Calu3 (cell line): ENCODE results near the gene SPDYA. TPM values are rescaled to one million over a fixed set of nuclear protein-coding genes. Genes with fewer than 3 reads are reported as not detected.

Experiments used
- BruUV-seq: library from RNA; stranded (reverse); fragments of 400-500 nt; replicated peaks from 2 replicates; lab custom pipeline; 2021; lab: Mats Ljungman, UMichigan
- CTCF ChIA-PET: fragments of 300-600 bp; sonication (Branson Sonifier 250); formaldehyde crosslinking; loops from one replicate; lab custom pipeline; 2022; ENCODE audit warnings: antibody characterized with exemption; lab: Charles Lee
- DNase-seq: peaks from one replicate; pipeline ENCODE4 v3.0.0; 2022
- H3K27ac Mint-ChIP-seq: one replicate; pipeline ENCODE4 v1.8.0; 2022; ENCODE audit warnings: mixed read lengths; ENCODE audit not compliant: unreplicated experiment
- H3K27me3 Mint-ChIP-seq: one replicate; pipeline ENCODE4 v1.8.0; 2022; ENCODE audit warnings: mixed read lengths; ENCODE audit not compliant: unreplicated experiment
- H3K36me3 Mint-ChIP-seq: one replicate; pipeline ENCODE4 v1.8.0; 2022; ENCODE audit warnings: mild to moderate bottlenecking, moderate library complexity, mixed read lengths; ENCODE audit not compliant: insufficient read depth, unreplicated experiment
- H3K4me1 Mint-ChIP-seq: one replicate; pipeline ENCODE4 v1.8.0; 2022; ENCODE audit warnings: mild to moderate bottlenecking, low read depth, mixed read lengths; ENCODE audit not compliant: unreplicated experiment
- H3K4me3 Mint-ChIP-seq: one replicate; pipeline ENCODE4 v1.8.0; 2022; ENCODE audit warnings: mild to moderate bottlenecking, low read depth, moderate library complexity, mixed read lengths; ENCODE audit not compliant: unreplicated experiment
- H3K9me3 Mint-ChIP-seq: one replicate; pipeline ENCODE4 v1.8.0; 2022; ENCODE audit warnings: low read depth, mixed read lengths; ENCODE audit not compliant: unreplicated experiment
- intact Hi-C: fragments of 100-400 bp; cut with micrococcal nuclease; formaldehyde crosslinking; loops from one replicate; pipeline ENCODE4 v1.10.0; 2022; ENCODE audit not compliant: unreplicated experiment
- total RNA-seq: library from RNA; stranded (reverse); gene quantifications from 2 replicates; pipeline ENCODE4 v1.2.3, GENCODE V29; 2022
- TF ChIP-seq, protein P1 (sequence below): fragments of 200-600 bp; IDR thresholded peaks from one replicate; pipeline ENCODE4 v1.8.0; 2022; ENCODE audit warnings: antibody characterized with exemption; ENCODE audit not compliant: unreplicated experiment

SPDYA gene
- total RNA-seq, 1 experiment from 2014 or later, result 2.0 TPM

GRCh38 chr2:28896906-28897305, 86.3 kb downstream of the SPDYA start:
- no peak overlapping the region for H3K27ac Mint-ChIP-seq
- peak overlapping the region; percentile 94 for H3K4me3 Mint-ChIP-seq
- TF ChIP-seq, protein P1, sequence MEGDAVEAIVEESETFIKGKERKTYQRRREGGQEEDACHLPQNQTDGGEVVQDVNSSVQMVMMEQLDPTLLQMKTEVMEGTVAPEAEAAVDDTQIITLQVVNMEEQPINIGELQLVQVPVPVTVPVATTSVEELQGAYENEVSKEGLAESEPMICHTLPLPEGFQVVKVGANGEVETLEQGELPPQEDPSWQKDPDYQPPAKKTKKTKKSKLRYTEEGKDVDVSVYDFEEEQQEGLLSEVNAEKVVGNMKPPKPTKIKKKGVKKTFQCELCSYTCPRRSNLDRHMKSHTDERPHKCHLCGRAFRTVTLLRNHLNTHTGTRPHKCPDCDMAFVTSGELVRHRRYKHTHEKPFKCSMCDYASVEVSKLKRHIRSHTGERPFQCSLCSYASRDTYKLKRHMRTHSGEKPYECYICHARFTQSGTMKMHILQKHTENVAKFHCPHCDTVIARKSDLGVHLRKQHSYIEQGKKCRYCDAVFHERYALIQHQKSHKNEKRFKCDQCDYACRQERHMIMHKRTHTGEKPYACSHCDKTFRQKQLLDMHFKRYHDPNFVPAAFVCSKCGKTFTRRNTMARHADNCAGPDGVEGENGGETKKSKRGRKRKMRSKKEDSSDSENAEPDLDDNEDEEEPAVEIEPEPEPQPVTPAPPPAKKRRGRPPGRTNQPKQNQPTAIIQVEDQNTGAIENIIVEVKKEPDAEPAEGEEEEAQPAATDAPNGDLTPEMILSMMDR, result no peak
- no peaks in the 10 kb centered on the region for H3K9me3 Mint-ChIP-seq
- no peak for DNase-seq
- intact Hi-C loops, result no loop called here
- H3K27me3 Mint-ChIP-seq, result no peaks in the 10 kb centered on the region
- BruUV-seq, result no TSS peak
- CTCF ChIA-PET, result interaction anchor here (1.4 kb wide), 1 partner anchor 76 kb away, joined by 3 read pairs; no protein-coding TSS in a partner anchor
- H3K36me3 Mint-ChIP-seq, result peaks cover 39% of the 10 kb centered on the region
- H3K4me1 Mint-ChIP-seq, result peaks cover 41% of the 10 kb centered on the region

DNA sequence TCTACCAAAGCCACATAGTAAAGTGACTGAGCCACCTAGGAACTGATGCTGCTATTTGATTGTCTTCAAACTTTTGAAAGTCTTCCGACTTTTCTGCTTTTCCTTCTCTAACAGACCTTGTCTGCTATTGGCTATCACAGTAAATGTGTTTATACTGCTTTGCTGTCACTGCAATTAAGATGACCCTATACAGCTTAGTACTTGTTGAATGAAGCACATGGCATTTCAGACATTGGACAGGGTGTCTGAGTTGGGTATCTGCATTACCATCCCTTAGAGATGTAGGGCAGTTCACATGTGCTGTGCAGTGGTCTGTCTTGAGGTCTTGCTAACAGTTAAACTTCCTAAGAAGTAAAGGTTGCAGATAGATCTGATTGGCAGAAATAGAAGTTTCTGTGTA, 87.4 kb downstream of the SPDYA start:
- intact Hi-C loops, result no loop called here
- BruUV-seq, result no TSS peak
- peak overlapping the region; percentile 94 for H3K4me3 Mint-ChIP-seq
- H3K4me1 Mint-ChIP-seq, result peaks cover 49% of the 10 kb centered on the region
- DNase-seq, result no peak
- no peaks in the 10 kb centered on the region for H3K9me3 Mint-ChIP-seq
- H3K27me3 Mint-ChIP-seq, result no peaks in the 10 kb centered on the region
- CTCF ChIA-PET, result no interaction called here
- H3K27ac Mint-ChIP-seq, result no peak overlapping the region
- peaks cover 46% of the 10 kb centered on the region for H3K36me3 Mint-ChIP-seq
- TF ChIP-seq, protein P1, result no peak

Other genes starting within 250 kb of the SPDYA start
- 218 and 235 TPM in 2 replicates for gene PPP1CB, start 59.0 kb upstream of the SPDYA start, total RNA-seq
- gene TRMT61B, start 59.5 kb downstream of the SPDYA start, total RNA-seq, result 17.0 and 18.1 TPM in 2 replicates
- gene WDR43, start 83.8 kb downstream of the SPDYA start, total RNA-seq, result 84.4 and 85.6 TPM in 2 replicates
- 0.47 and 0.85 TPM in 2 replicates for gene TOGARAM2, start 170.5 kb downstream of the SPDYA start, total RNA-seq